ENCODE data around the gene AVPR1B. TPM values are rescaled to one million over a fixed set of nuclear protein-coding genes. Genes with fewer than 3 reads are reported as not detected.

AVPR1B gene
- total RNA-seq, 1 experiment from 2014 or later = not detected

DNA sequence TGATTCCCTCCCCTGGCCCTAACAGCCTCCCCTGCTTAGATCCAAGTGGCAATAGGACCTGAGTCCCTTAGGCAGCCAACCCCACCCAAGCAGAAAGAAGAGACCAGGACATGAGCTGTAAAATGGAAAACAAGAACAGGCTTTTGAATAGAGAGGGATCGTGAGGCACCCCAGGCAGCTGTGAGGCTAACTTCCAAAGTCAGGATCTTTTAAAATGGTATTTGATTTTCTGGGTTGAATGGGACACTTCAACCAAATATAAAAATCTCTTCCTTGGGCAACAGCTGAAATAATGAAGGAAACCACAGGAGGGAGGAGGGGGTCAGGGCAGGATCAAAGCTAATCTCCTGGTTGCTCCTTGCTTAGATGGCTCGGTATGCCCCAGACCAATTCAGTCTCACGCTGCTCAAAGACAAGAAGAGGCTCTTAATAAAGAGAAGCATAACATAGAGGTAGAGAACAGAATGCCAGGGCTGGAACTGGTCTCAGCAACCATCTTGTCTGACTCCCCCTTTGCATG lies 28.6 kb upstream of the AVPR1B start:
- Mint-ChIP-seq H3K9me3 (peaks cover 0 to under 1% of the 10 kb centered on the region in 2 experiments; a peak in 2 of 5 replicates), H3K27me3 (ENCODE audit: low read depth) (peaks cover 6% of the 10 kb centered on the region), H3K27ac (peak overlapping the region in 1 of 3 experiments; percentile 46; a peak in 1 of 7 replicates), H3K36me3 (ENCODE audit: insufficient read depth in 1 of 3, low read depth in 3 of 3) (peaks cover 0 to under 1% (median 0%) of the 10 kb centered on the region in 3 experiments; a peak in 2 of 7 replicates), H3K4me1 (peaks cover 5 to 9% of the 10 kb centered on the region in 2 experiments), H3K4me3 (no peak overlapping the region)
- Histone ChIP-seq H4K91ac (ENCODE audit: insufficient read length, low read depth, low read length) (no peak overlapping the region), H2AK5ac (ENCODE audit: insufficient read length, low read length) (no peak overlapping the region), H3K79me2 (ENCODE audit: insufficient read depth, low read length) (no peaks in the 10 kb centered on the region), H3K23me2 (ENCODE audit: insufficient read length, low read depth, low read length, poor library complexity, severe bottlenecking) (no peaks in the 10 kb centered on the region), H3T11ph (ENCODE audit: low read length) (no peak overlapping the region), H3K14ac (ENCODE audit: insufficient read depth, low read length) (no peak overlapping the region), H2BK5ac (ENCODE audit: insufficient read length, low read length) (no peak overlapping the region), H3K9ac (ENCODE audit: extremely low read depth, insufficient read length, low read length) (no peak overlapping the region), H3K56ac (ENCODE audit: insufficient read length, low read depth, low read length) (no peak overlapping the region), H2BK120ac (ENCODE audit: low read depth, low read length, poor library complexity, severe bottlenecking) (no peak overlapping the region), H3K4me2 (ENCODE audit: insufficient read depth, insufficient read length, low read length) (no peak overlapping the region), H3K9me3 (ENCODE audit: control insufficient read depth, low read depth, low read length) (no peaks in the 10 kb centered on the region), H3K79me1 (ENCODE audit: insufficient read depth, low read depth, low read length, poor library complexity, severe bottlenecking) (no peaks in the 10 kb centered on the region), H3K4me1 (ENCODE audit: insufficient read depth, low read length) (no peaks in the 10 kb centered on the region; the same call in 1 of the 2 replicates), H2BK20ac (ENCODE audit: low read depth, low read length, poor library complexity, severe bottlenecking) (no peak overlapping the region), H2BK15ac (ENCODE audit: low read depth, low read length) (no peak overlapping the region), H3K23ac (ENCODE audit: insufficient read length, low read depth, low read length) (no peak overlapping the region), H4K20me1 (ENCODE audit: control insufficient read depth, insufficient read depth, insufficient read length) (no peaks in the 10 kb centered on the region), H3K4ac (ENCODE audit: low read depth, low read length) (no peak overlapping the region), H4K5ac (ENCODE audit: insufficient read length, low read depth, low read length) (no peak overlapping the region), H3K27ac (ENCODE audit: insufficient read length, low read depth, low read length) (no peak overlapping the region), H3K18ac (ENCODE audit: insufficient read length, low read depth, low read length) (no peak overlapping the region), H3K27me3 (ENCODE audit: insufficient read depth, low read length) (no peaks in the 10 kb centered on the region), H4K8ac (replicated peaks; ENCODE audit: insufficient read length, low read depth, low read length) (no peak overlapping the region), H2AFZ (ENCODE audit: low read length) (no peak overlapping the region), H2BK12ac (ENCODE audit: insufficient read length, low read depth, low read length) (no peak overlapping the region)
- DNase-seq = no peak
- TF ChIP-seq CTCF (conservative IDR thresholded peaks at IDR 0.05) = no peak
- WGBS (ENCODE audit: extremely low coverage, insufficient read length, low lambda C conversion rate) = no CpG with 5 or more reads among the region's 3 CpGs
